ENCODE measurements around the gene L3MBTL4. TPM values are rescaled to one million over a fixed set of nuclear protein-coding genes. Genes with fewer than 3 reads are reported as not detected.

Gene L3MBTL4
- total RNA-seq, 1 experiment from 2014 or later = 1.4 TPM

DNA sequence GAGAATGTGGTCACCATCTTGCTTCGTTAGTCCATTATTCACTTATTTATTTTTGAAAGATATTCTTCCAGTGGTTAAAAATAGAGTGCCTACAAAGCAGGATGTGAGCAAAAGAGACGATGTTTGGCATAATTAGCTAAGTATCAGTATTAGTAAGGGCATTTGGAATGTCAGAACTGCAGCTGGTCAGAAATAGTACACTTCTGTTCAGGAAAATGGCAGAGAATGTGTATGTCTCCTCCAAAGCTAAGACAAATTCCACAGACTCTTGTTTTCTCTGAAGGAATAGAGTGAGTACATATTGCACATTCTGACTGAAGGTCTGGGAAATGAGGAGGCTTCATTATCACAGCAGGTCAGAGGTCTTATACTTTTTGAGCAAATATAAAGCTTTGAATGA lies 209.0 kb downstream of the L3MBTL4 start (continued):
- TF ChIP-seq, protein P1, sequence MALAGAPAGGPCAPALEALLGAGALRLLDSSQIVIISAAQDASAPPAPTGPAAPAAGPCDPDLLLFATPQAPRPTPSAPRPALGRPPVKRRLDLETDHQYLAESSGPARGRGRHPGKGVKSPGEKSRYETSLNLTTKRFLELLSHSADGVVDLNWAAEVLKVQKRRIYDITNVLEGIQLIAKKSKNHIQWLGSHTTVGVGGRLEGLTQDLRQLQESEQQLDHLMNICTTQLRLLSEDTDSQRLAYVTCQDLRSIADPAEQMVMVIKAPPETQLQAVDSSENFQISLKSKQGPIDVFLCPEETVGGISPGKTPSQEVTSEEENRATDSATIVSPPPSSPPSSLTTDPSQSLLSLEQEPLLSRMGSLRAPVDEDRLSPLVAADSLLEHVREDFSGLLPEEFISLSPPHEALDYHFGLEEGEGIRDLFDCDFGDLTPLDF (CRISPR knock-in tag; IDR thresholded peaks at IDR 0.05) = no peak

DNA sequence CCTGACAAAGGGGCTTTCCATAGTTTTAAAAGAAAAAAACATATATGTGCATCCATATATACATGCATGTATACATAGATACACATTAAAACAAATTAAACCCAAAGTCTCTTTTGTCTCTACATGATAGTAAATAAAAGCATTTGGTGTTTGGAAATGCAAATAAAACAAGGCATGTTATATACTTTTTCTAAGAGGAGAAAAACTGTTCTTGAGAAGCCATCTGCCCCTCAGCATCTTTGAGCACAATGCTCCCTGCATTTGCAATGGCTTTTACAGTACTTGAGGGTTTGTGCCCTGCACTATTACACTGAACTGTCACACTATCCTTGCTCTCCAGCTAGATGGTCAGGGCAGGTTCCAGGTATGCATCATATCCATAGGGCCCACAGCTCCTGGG lies 210.2 kb downstream of the L3MBTL4 start:
- Mint-ChIP-seq H3K27ac (no peak overlapping the region), H3K9me3 (no peaks in the 10 kb centered on the region), H3K4me1 (peaks cover 7% of the 10 kb centered on the region), H3K27me3 (ENCODE audit: low read depth) (no peaks in the 10 kb centered on the region), H3K36me3 (no peaks in the 10 kb centered on the region), H3K4me3 (no peak overlapping the region)
- ATAC-seq (no peak), DNase-seq (ENCODE audit: low spot score) (no peak)
- TF ChIP-seq NFYB (CRISPR knock-in tag; conservative IDR thresholded peaks at IDR 0.05; ENCODE audit: low read depth) = no peak
- TF ChIP-seq GRHL2 (CRISPR knock-in tag; IDR thresholded peaks at IDR 0.05; ENCODE audit: insufficient replicate concordance, severe bottlenecking) = no peak
- TF ChIP-seq, protein P2, sequence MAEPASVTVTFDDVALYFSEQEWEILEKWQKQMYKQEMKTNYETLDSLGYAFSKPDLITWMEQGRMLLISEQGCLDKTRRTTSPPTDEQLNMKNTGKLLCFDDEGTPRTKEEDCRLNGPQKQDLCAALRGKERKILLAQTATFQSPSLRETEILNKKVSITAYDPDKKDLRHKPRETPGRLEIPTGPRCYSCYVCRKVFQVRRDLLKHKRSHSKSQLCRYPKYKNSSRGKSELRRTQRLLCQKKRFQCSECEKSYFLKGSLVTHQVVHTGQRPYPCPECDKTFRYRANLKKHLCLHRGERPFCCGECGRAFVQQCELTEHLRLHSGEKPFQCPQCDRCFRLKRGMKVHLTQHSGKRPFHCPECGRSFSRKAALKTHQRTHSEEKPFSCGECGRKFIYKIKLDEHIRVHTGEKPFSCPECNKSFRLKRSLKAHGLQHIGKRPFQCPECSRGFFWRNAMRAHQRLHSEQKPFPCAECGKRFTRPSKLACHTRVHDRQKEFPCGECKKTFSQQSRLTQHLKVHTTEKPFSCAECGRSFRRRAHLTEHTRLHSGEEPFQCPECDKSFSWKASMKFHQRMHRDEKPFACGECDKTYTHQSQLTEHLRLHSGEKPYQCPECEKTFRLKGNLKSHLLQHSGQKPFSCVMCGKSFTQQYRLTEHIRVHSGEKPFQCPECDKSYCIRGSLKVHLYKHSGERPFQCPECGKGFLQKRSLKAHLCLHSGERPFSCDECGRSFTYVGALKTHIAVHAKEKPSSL (CRISPR knock-in tag; conservative IDR thresholded peaks at IDR 0.05) = no peak
- TF ChIP-seq, protein P3, sequence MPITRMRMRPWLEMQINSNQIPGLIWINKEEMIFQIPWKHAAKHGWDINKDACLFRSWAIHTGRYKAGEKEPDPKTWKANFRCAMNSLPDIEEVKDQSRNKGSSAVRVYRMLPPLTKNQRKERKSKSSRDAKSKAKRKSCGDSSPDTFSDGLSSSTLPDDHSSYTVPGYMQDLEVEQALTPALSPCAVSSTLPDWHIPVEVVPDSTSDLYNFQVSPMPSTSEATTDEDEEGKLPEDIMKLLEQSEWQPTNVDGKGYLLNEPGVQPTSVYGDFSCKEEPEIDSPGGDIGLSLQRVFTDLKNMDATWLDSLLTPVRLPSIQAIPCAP (CRISPR knock-in tag; IDR thresholded peaks at IDR 0.05) = no peak
- TF ChIP-seq KAT7 (CRISPR knock-in tag; IDR thresholded peaks at IDR 0.05; ENCODE audit: borderline replicate concordance) = no peak
- TF ChIP-seq, protein P4, sequence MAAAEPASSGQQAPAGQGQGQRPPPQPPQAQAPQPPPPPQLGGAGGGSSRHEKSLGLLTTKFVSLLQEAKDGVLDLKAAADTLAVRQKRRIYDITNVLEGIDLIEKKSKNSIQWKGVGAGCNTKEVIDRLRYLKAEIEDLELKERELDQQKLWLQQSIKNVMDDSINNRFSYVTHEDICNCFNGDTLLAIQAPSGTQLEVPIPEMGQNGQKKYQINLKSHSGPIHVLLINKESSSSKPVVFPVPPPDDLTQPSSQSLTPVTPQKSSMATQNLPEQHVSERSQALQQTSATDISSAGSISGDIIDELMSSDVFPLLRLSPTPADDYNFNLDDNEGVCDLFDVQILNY (CRISPR knock-in tag; IDR thresholded peaks at IDR 0.05) = no peak
- no peak for TF ChIP-seq ZNF671 (CRISPR knock-in tag; IDR thresholded peaks at IDR 0.05)
- no peak for TF ChIP-seq NR1H2 (CRISPR knock-in tag; IDR thresholded peaks at IDR 0.05)
- no peak for TF ChIP-seq SOX15 (CRISPR knock-in tag; IDR thresholded peaks at IDR 0.05)
- TF ChIP-seq, protein P5, sequence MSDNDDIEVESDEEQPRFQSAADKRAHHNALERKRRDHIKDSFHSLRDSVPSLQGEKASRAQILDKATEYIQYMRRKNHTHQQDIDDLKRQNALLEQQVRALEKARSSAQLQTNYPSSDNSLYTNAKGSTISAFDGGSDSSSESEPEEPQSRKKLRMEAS (CRISPR knock-in tag; IDR thresholded peaks at IDR 0.05) = no peak
- POLR2A ChIA-PET = no interaction called here
- CTCF ChIA-PET = no interaction called here

DNA sequence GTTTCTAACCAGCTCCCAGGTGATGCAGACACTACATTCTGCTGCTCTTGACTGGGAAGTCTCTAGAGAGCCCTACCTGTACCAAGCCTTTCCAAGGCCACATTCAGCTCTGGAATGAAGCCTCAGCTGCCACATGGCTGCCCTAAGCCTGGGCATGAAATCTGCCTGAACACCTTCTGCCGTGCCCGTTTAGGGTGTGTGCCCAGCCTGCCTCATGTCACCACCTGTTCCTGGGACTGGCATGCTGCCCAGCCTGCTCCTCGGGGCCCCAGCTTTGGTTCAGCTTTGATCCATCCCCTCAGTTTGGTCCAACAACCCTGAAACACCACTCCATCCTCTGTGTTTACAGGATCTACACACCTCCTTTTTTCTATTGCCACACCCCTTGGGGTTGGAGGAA lies 210.9 kb downstream of the L3MBTL4 start:
- CTCF ChIA-PET = interaction anchor here (1.5 kb wide), 1 partner anchor 15 kb away, joined by 5 read pairs; no protein-coding TSS in a partner anchor
- Mint-ChIP-seq H3K4me3 (no peak overlapping the region), H3K36me3 (no peaks in the 10 kb centered on the region), H3K9me3 (no peaks in the 10 kb centered on the region), H3K27me3 (ENCODE audit: low read depth) (no peaks in the 10 kb centered on the region), H3K27ac (no peak overlapping the region), H3K4me1 (peaks cover 7% of the 10 kb centered on the region)
- no peak for ATAC-seq
- POLR2A ChIA-PET = interaction anchor here (0.5 kb wide), 1 partner anchor 99 kb away, joined by 4 read pairs; no protein-coding TSS in a partner anchor
- DNase-seq (ENCODE audit: low spot score) = no peak
- TF ChIP-seq RORB (CRISPR knock-in tag; IDR thresholded peaks at IDR 0.05) (no peak), ZNF219 (CRISPR knock-in tag; IDR thresholded peaks at IDR 0.05; ENCODE audit: borderline replicate concordance) (no peak), NFYB (CRISPR knock-in tag; conservative IDR thresholded peaks at IDR 0.05; ENCODE audit: low read depth) (no peak), CREM (CRISPR knock-in tag; IDR thresholded peaks at IDR 0.05) (no peak), NR2C2 (CRISPR knock-in tag; IDR thresholded peaks at IDR 0.05) (no peak), ETV6 (CRISPR knock-in tag; IDR thresholded peaks at IDR 0.05) (no peak)
- TF ChIP-seq, protein P6, sequence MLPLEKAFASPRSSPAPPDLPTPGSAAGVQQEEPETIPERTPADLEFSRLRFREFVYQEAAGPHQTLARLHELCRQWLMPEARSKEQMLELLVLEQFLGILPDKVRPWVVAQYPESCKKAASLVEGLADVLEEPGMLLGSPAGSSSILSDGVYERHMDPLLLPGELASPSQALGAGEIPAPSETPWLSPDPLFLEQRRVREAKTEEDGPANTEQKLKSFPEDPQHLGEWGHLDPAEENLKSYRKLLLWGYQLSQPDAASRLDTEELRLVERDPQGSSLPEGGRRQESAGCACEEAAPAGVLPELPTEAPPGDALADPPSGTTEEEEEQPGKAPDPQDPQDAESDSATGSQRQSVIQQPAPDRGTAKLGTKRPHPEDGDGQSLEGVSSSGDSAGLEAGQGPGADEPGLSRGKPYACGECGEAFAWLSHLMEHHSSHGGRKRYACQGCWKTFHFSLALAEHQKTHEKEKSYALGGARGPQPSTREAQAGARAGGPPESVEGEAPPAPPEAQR (CRISPR knock-in tag; IDR thresholded peaks at IDR 0.05) = no peak
- TF ChIP-seq, protein P7, sequence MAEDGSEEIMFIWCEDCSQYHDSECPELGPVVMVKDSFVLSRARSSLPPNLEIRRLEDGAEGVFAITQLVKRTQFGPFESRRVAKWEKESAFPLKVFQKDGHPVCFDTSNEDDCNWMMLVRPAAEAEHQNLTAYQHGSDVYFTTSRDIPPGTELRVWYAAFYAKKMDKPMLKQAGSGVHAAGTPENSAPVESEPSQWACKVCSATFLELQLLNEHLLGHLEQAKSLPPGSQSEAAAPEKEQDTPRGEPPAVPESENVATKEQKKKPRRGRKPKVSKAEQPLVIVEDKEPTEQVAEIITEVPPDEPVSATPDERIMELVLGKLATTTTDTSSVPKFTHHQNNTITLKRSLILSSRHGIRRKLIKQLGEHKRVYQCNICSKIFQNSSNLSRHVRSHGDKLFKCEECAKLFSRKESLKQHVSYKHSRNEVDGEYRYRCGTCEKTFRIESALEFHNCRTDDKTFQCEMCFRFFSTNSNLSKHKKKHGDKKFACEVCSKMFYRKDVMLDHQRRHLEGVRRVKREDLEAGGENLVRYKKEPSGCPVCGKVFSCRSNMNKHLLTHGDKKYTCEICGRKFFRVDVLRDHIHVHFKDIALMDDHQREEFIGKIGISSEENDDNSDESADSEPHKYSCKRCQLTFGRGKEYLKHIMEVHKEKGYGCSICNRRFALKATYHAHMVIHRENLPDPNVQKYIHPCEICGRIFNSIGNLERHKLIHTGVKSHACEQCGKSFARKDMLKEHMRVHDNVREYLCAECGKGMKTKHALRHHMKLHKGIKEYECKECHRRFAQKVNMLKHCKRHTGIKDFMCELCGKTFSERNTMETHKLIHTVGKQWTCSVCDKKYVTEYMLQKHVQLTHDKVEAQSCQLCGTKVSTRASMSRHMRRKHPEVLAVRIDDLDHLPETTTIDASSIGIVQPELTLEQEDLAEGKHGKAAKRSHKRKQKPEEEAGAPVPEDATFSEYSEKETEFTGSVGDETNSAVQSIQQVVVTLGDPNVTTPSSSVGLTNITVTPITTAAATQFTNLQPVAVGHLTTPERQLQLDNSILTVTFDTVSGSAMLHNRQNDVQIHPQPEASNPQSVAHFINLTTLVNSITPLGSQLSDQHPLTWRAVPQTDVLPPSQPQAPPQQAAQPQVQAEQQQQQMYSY (CRISPR knock-in tag; IDR thresholded peaks at IDR 0.05) = no peak
- TF ChIP-seq, protein P8, sequence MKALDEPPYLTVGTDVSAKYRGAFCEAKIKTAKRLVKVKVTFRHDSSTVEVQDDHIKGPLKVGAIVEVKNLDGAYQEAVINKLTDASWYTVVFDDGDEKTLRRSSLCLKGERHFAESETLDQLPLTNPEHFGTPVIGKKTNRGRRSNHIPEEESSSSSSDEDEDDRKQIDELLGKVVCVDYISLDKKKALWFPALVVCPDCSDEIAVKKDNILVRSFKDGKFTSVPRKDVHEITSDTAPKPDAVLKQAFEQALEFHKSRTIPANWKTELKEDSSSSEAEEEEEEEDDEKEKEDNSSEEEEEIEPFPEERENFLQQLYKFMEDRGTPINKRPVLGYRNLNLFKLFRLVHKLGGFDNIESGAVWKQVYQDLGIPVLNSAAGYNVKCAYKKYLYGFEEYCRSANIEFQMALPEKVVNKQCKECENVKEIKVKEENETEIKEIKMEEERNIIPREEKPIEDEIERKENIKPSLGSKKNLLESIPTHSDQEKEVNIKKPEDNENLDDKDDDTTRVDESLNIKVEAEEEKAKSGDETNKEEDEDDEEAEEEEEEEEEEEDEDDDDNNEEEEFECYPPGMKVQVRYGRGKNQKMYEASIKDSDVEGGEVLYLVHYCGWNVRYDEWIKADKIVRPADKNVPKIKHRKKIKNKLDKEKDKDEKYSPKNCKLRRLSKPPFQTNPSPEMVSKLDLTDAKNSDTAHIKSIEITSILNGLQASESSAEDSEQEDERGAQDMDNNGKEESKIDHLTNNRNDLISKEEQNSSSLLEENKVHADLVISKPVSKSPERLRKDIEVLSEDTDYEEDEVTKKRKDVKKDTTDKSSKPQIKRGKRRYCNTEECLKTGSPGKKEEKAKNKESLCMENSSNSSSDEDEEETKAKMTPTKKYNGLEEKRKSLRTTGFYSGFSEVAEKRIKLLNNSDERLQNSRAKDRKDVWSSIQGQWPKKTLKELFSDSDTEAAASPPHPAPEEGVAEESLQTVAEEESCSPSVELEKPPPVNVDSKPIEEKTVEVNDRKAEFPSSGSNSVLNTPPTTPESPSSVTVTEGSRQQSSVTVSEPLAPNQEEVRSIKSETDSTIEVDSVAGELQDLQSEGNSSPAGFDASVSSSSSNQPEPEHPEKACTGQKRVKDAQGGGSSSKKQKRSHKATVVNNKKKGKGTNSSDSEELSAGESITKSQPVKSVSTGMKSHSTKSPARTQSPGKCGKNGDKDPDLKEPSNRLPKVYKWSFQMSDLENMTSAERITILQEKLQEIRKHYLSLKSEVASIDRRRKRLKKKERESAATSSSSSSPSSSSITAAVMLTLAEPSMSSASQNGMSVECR (CRISPR knock-in tag; IDR thresholded peaks at IDR 0.05; ENCODE audit: borderline replicate concordance) = no peak

Measured in WTC11 (cell line).